CD8-positive, alpha-beta memory T cell (primary cell): ENCODE measurements around the gene L3MBTL2. TPM values are rescaled to one million over a fixed set of nuclear protein-coding genes. Genes with fewer than 3 reads are reported as not detected.

Experiments
- polyA plus RNA-seq: library from polyadenylated mRNA; unstranded; fragments of 300-500 nt; fragmentation: Illumina TruSeq; gene quantifications from one replicate; pipeline ENCODE4 v1.2.3, GENCODE V29; 2021
- total RNA-seq, 2 experiments: library from RNA; stranded (reverse); gene quantifications; one replicate each; pipeline ENCODE4 v1.2.3, GENCODE V29; 2021

Gene L3MBTL2
- total and polyA plus RNA-seq, 3 experiments from 2014 or later: 34.2 to 55.9 (median 54.4) TPM

Other genes with a start within 250 kb of the L3MBTL2 start
- 10 to 100 TPM; 52.0 to 56.7 TPM for gene EP300, start 112.7 kb upstream of the L3MBTL2 start, total RNA-seq
- gene EP300, start 112.7 kb upstream of the L3MBTL2 start, polyA plus RNA-seq: 24.4 TPM
- gene CHADL, start 35.6 kb downstream of the L3MBTL2 start, total RNA-seq: under 1 TPM; 0.16 to 0.20 TPM
- gene CHADL, start 35.6 kb downstream of the L3MBTL2 start, polyA plus RNA-seq: 0.70 TPM
- 100 to 1,000 TPM; 170 to 182 TPM for gene RANGAP1, start 80.9 kb downstream of the L3MBTL2 start, total RNA-seq
- 26.9 TPM for gene RANGAP1, start 80.9 kb downstream of the L3MBTL2 start, polyA plus RNA-seq
- 10 to 100 TPM; 58.9 to 59.9 TPM for gene ZC3H7B, start 96.2 kb downstream of the L3MBTL2 start, total RNA-seq
- gene ZC3H7B, start 96.2 kb downstream of the L3MBTL2 start, polyA plus RNA-seq: 1.5 TPM
- 1 to 10 TPM; 1.8 to 3.5 TPM for gene TEF, start 176.6 kb downstream of the L3MBTL2 start, total RNA-seq
- gene TEF, start 176.6 kb downstream of the L3MBTL2 start, polyA plus RNA-seq: 5.3 TPM
- 10 to 100 TPM; 56.4 to 59.8 TPM for gene TOB2, start 241.5 kb downstream of the L3MBTL2 start, total RNA-seq
- 24.8 TPM for gene TOB2, start 241.5 kb downstream of the L3MBTL2 start, polyA plus RNA-seq